OCI-M2 (cell line): ENCODE results near the gene TFF3.
"Not testable (repeated sequence)": the region's sequence is repeated elsewhere in the genome, so short reads cannot be mapped to it uniquely, and the experiment has no call there.

Experiments used
- DNase-seq: peaks from one replicate; lab custom pipeline; 2025; ENCODE audit not compliant: unreplicated experiment; lab: John Stamatoyannopoulos, UW

Gene TFF3

DNA sequence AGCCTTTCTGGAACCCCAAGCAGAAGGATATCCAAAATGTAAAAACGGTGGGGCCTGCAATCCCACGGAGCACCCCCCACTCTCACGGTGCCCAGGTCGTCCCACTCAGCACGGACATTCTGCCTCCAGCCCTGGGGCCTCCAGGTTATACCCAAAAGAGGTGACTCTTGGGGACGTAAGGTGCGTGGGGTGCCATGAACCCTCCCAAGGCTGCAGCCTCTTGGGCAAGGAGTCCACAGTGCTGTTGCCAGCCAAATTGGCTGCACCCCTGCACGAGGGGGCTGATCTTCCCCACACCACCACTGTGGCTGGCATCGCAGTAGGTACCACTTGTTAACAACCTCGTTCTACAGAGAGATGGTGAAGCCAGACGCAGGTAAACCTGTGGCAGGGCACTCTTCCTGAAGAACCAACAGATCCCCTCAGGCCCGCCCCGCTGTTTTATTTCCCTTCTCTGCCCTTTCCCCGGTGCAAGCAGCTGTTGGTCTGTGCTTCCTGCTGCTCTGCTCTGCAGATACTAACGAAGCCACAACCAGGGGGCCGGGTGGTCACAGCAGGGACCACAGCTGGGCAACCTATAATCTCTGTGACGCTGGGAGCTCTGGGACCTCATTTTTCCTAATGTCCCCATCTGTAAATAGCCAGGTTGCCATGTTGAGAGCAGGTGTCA lies 8.7 kb downstream of the TFF3 start:
- no peak for DNase-seq

DNA sequence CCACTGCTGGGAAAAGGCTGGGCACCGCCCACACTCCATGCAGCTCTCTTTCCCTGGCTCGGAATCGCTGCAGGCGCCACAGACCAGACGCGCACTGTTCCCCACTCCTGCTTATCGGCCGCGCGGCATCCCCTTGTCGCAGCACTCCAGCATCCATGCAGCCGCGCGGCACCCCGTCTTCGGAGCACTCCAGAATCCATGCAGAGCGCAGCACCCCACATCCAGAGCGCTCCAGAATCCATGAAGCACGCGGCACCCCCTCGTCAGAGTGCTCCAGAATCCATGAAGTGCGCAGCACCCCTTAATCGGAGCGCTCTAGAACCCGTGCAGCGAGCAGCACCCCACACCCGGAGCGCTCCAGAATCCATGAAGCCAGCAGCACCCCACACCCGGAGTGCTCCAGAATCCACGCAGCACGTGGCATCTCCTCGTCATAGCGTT lies 9.5 kb downstream of the TFF3 start:
- no peak for DNase-seq

- no peak for DNase-seq
These were observed 10.4 kb downstream of the TFF3 start for GRCh38 chr21:42304556-42305454.

GRCh38 chr21:42303443-42303842 lies 11.8 kb downstream of the TFF3 start:
- DNase-seq = no peak

GRCh38 chr21:42302794-42303193 lies 12.4 kb downstream of the TFF3 start:
- DNase-seq = no peak

DNA sequence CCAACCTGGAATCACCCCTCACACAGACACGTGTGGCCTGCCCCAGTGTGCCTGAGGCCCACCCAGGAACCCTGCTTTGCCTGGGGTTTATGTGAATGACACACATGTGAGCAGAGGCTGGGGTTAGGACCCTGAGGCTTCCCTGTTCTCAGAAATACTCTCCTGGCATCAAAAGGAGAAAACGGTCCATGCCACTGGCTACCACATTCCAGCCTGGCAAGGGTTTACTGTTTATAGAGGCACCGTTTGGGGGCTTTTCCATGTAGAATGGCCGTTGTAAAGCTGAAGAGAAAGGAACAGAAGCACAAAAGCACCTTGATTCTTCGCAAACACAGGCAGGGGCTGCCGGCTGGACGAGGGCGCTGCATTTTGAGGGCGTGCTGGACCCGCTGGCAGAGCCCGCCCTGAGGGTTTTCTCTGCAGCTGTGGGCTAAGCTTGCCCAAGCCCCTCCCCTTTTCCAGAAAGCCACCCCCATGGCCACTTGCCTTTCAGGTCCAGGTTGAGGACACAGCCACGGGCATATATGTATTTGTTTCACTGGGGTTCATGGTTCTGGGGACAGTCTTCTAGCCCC lies 13.0 kb downstream of the TFF3 start:
- no peak for DNase-seq

DNA sequence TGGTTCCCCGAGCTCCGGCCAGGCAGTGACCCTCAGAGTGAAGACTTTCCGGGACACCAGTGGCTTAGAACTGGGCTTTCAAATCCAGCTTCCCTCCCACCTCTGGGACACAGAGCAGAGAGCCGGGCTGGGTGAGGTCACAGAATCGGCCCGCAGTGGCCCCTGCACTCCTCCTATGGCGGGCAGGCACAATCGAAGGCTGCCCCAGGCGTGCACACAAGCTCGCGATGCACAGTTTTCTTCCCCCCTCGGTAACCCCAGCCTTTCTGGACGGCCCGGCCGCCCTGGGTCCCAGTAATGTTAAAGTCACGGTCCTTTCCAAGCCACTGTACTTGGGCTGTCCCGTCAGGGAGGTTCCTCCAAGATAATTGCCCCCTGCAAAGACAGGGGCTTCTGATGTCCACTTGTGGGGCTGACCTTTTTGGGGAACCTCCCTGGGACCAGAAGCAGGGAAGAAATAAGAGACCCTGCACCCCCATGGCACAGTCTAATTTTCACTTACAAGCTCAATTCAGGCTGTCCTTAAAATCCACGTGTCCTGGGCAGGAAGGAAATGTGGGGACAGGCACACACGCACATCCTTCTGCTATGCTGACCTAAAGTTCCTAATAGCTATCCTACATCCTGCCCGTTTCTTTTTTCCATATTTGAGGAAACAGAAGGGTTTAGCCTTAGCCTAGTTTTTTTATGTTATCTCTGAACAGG lies 13.7 kb downstream of the TFF3 start:
- no peak for DNase-seq

- no peak for DNase-seq
These were observed 14.3 kb downstream of the TFF3 start for GRCh38 chr21:42300956-42301355.

DNA sequence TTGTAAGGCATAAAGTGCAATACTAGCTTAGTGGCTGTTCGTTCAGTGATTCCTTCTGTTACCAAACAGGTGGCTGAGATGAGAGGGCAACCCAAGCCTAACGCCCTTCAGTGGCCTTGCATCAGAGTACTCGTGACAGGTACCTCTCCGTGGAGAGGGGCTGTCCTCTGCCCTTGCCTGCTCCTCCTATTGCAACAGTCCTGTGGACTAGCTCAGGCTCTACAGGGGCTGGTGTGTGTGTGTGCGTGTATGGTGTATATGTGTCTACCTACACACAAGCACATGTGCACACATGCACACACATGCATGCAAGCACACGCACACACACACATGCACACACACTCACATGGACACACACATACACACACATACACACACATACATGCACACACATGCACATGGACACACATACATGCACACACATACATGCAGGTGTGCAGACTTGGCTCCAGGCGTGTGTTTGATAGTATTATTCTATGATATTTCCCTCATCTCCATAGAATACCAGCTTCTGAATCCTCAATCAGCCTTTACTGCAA lies 15.1 kb downstream of the TFF3 start:
- DNase-seq = no peak

DNA sequence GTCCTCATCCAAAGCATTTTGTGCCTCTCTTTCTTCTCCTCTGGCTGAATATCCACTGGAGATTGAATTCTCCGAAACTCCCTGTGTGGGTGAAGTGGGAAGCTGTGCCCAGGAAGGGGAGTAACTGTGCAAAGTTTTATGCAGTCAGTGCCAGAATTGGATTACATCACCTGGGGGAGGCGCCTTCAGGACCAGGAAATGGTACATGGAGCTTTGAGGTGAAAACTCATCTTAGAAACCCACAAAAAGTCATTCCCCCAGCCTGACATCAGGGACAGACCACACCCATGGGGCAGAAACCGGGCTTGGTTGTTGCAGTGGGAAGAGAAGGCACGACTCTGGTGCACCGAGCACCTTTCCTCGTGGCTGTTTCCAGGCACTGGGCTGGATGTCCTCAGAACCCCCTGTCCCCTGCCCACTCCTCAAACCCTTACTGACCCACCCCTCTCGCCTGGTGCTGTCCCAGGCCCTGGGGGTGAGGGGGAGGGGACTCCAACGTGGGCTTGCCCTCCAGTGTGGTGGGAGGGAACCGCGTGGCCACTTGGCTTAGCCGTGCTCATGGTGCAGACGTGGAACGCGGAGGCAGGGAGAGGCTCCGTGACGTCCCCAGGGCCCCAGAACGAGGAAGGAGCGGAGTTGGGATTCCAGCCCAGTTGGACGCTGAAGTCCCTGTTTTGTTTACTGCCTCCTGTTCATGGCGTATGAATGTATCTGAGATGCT lies 15.7 kb downstream of the TFF3 start:
- no peak for DNase-seq

DNA sequence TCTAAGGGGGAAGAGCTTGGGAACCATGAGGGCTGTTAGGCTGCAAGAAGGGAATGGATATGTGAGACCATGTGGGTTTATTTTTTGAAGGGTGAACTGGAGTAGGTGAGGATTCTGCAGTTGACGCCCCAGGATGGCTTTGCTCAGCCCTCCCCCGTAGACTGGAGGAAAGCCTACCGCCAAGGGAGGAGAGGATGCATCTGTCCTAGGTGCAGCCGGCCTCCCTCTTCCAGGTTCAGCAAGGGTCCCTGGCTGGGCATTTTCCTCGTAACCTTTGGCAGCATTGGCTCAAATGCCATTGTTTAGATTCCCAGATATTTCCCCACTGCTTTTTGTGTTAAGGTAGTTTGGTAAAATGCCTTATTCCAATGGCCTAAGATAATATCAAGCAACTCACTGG lies 16.6 kb downstream of the TFF3 start:
- no peak for DNase-seq

DNA sequence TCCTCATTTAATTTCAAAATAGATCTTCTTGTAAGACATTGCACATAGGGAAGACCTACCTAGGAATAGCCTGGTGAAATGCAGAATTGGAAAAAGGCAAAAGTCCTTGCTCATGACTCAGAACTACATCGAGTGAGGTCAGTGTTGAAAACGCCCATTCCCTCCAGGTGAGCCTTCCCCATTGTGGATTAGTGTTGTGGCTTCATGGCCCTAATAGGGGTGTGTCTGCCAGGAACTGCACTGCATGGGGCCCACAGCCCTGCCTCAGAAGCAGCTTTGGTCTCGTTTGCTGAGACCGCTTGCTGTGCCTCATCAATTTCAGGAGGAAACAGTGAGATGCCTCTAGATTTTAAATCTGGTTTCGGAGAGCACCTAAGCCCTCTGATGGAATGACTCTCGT lies 17.0 kb downstream of the TFF3 start:
- no peak for DNase-seq

GRCh38 chr21:42297377-42297776 lies 17.8 kb downstream of the TFF3 start:
- no peak for DNase-seq

GRCh38 chr21:42296501-42296900 lies 18.7 kb downstream of the TFF3 start:
- DNase-seq = no peak

GRCh38 chr21:42295845-42296244 lies 19.4 kb downstream of the TFF3 start:
- DNase-seq = no peak

DNA sequence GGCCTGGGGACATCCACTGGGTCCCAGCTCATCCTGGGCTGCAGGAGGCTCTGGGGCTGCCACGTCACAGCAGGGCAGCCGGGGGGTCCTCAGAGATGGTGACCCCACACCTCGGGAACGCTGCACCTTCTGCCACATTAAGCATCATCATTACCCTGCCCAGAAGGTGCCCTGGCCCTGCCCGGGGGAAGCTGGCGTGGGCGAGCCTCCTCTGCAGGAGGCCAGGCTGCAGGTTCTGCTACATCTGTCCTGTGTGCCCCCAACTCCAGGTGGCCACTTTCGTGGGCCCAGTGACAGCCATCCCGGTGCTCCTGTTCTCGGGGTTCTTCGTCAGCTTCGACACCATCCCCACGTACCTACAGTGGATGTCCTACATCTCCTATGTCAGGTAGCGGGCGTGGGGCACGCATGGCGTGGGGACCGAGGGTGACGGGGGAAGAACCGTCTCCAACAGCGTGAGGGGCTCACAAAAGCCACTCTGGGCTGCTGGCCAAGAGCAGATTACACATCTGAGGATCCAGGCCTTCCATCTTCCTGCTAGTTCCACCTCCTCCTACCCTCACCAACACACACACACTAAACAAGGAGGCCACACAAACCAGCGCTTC lies 20.8 kb downstream of the TFF3 start:
- DNase-seq = no peak

DNA sequence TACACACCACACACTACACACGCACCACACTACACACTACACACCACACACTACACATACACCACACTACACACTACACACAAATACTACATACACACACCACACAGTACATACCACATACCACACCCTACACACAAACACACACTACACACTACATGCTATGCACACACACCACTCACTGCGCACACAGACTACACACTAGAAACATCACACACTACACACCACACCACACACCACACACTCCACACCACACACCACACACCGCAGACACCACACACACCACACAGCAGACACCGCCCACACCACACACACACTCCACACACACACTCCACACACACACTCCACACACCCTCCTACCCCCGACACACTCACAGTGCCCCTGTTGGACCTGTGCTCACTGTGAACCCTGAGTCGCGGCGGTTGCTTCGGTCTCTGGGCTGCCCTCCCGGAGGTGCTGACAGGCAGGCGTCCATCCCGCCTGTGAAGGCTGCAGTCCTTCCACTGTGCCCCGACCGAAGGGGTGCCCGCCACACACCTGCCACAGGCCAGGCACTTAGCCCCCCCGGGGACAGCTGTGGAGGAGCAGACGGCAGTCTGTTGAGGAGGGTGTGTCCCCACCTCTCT lies 21.4 kb downstream of the TFF3 start:
- no peak for DNase-seq

- DNase-seq = not testable (repeated sequence)
These were observed 22.6 kb downstream of the TFF3 start for GRCh38 chr21:42292563-42293142.
